GM23338 (cell line): ENCODE results near the gene TLX1. TPM values are rescaled to one million over a fixed set of nuclear protein-coding genes. Genes with fewer than 3 reads are reported as not detected.

Experiments used
- CREB1 ChIP-seq: fragments of 250-450 bp; sonication (Bioruptor Pico); IDR thresholded peaks from 2 replicates; pipeline ENCODE4 v1.5.0; 2020; ENCODE audit warnings: low read depth, mild to moderate bottlenecking, moderate library complexity
- STAT1 ChIP-seq: IDR thresholded peaks from one replicate; pipeline ENCODE4 v1.6.1; 2016; ENCODE audit warnings: antibody characterized with exemption; ENCODE audit not compliant: unreplicated experiment
- ZNF462 ChIP-seq: fragments of 250-450 bp; sonication (Bioruptor Pico); IDR thresholded peaks from 2 replicates; pipeline ENCODE4 v1.5.0; 2020; ENCODE audit warnings: mild to moderate bottlenecking, moderate library complexity
- polyA plus RNA-seq: library from polyadenylated mRNA; unstranded; fragments of >200 nt; fragmentation: Nextera tagmentation; extraction: Ambion mirVana; gene quantifications from 2 replicates; pipeline ENCODE4 v1.2.1, GENCODE V29; 2016
- total RNA-seq: library from RNA; depleted of rRNA; stranded (reverse); fragments of >200 nt; shearing (Covaris generic); gene quantifications from 2 replicates; pipeline ENCODE4 v1.2.3, GENCODE V29; 2014
- TF ChIP-seq, protein P1 (sequence below): IDR thresholded peaks from one replicate; pipeline ENCODE4 v1.6.1; 2018; ENCODE audit warnings: antibody characterized with exemption; ENCODE audit not compliant: unreplicated experiment
- TF ChIP-seq, protein P2 (sequence below): IDR thresholded peaks from 2 replicates; pipeline ENCODE4 v1.6.1; 2016; ENCODE audit warnings: antibody characterized with exemption

Gene TLX1
- total and polyA plus RNA-seq, 2 experiments from 2014 or later: not detected

GRCh38 chr10:101106351-101106750 is 24.7 kb upstream of the TLX1 start (continued):
- TF ChIP-seq ZNF462 (no peak), STAT1 (no peak), CREB1 (no peak)
- TF ChIP-seq, protein P1, sequence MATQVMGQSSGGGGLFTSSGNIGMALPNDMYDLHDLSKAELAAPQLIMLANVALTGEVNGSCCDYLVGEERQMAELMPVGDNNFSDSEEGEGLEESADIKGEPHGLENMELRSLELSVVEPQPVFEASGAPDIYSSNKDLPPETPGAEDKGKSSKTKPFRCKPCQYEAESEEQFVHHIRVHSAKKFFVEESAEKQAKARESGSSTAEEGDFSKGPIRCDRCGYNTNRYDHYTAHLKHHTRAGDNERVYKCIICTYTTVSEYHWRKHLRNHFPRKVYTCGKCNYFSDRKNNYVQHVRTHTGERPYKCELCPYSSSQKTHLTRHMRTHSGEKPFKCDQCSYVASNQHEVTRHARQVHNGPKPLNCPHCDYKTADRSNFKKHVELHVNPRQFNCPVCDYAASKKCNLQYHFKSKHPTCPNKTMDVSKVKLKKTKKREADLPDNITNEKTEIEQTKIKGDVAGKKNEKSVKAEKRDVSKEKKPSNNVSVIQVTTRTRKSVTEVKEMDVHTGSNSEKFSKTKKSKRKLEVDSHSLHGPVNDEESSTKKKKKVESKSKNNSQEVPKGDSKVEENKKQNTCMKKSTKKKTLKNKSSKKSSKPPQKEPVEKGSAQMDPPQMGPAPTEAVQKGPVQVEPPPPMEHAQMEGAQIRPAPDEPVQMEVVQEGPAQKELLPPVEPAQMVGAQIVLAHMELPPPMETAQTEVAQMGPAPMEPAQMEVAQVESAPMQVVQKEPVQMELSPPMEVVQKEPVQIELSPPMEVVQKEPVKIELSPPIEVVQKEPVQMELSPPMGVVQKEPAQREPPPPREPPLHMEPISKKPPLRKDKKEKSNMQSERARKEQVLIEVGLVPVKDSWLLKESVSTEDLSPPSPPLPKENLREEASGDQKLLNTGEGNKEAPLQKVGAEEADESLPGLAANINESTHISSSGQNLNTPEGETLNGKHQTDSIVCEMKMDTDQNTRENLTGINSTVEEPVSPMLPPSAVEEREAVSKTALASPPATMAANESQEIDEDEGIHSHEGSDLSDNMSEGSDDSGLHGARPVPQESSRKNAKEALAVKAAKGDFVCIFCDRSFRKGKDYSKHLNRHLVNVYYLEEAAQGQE: no peak
- TF ChIP-seq, protein P2, sequence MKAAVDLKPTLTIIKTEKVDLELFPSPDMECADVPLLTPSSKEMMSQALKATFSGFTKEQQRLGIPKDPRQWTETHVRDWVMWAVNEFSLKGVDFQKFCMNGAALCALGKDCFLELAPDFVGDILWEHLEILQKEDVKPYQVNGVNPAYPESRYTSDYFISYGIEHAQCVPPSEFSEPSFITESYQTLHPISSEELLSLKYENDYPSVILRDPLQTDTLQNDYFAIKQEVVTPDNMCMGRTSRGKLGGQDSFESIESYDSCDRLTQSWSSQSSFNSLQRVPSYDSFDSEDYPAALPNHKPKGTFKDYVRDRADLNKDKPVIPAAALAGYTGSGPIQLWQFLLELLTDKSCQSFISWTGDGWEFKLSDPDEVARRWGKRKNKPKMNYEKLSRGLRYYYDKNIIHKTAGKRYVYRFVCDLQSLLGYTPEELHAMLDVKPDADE: no peak
